ENCODE data around the gene ZNHIT1.
A peak's percentile ranks its signal among the peaks of the same experiment; 100 is the strongest.
"Not testable (repeated sequence)": the region's sequence is repeated elsewhere in the genome, so short reads cannot be mapped to it uniquely, and the experiment has no call there.

Gene ZNHIT1

GRCh38 chr7:101243646-101244374 is 25.8 kb downstream of the ZNHIT1 start:
- peak in 2 of 3 donors; percentile 30 to 37 for DNase-seq

- DNase-seq, result peak; percentile 91 to 96 (median 94)
Observed at GRCh38 chr7:101244375-101245146, 26.6 kb downstream of the ZNHIT1 start, which contains the start of gene FIS1. TSS of gene FIS1 (minus strand) at chr7:101245081. CDS start at chr7:101245004, 77 bp downstream.

- no peak for DNase-seq
Observed at GRCh38 chr7:101245147-101245668, 27.2 kb downstream of the ZNHIT1 start.

GRCh38 chr7:101248276-101248675 is 30.3 kb downstream of the ZNHIT1 start:
- no peak for DNase-seq

- no peak for DNase-seq
Observed at GRCh38 chr7:101250324-101250723, 32.4 kb downstream of the ZNHIT1 start.

GRCh38 chr7:101251871-101252659 is 34.1 kb downstream of the ZNHIT1 start:
- DNase-seq, result peak; percentile 99 to 100 (median 99)

- DNase-seq, result not testable (repeated sequence)
Observed at GRCh38 chr7:101253199-101253598, 35.2 kb downstream of the ZNHIT1 start.

GRCh38 chr7:101255796-101256195 is 37.8 kb downstream of the ZNHIT1 start:
- DNase-seq, result peak; percentile 34 to 52 (median 51)

GRCh38 chr7:101258243-101258731 is 40.3 kb downstream of the ZNHIT1 start:
- DNase-seq, result no peak

- DNase-seq, result peak in 2 of 3 donors; percentile 33 to 48
Observed at GRCh38 chr7:101264102-101264706, 46.2 kb downstream of the ZNHIT1 start.

GRCh38 chr7:101265622-101266516 is 47.9 kb downstream of the ZNHIT1 start:
- DNase-seq, result no peak

- DNase-seq, result no peak
Observed at GRCh38 chr7:101269664-101270063, 51.7 kb downstream of the ZNHIT1 start.

GRCh38 chr7:101271021-101271420 is 53.1 kb downstream of the ZNHIT1 start:
- no peak for DNase-seq

- DNase-seq, result no peak
Observed at GRCh38 chr7:101273206-101273605, 55.2 kb downstream of the ZNHIT1 start.

Data from suppressor macrophage treated with lipopolysaccharide for 1 hour (primary cell).